Measurements from ENCODE around the gene TCEA2. TPM values are rescaled to one million over a fixed set of nuclear protein-coding genes. Genes with fewer than 3 reads are reported as not detected.
"Not testable (repeated sequence)": the region's sequence is repeated elsewhere in the genome, so short reads cannot be mapped to it uniquely, and the experiment has no call there.

TCEA2 gene
- total RNA-seq, 1 experiment from 2014 or later: 90.0 TPM

DNA sequence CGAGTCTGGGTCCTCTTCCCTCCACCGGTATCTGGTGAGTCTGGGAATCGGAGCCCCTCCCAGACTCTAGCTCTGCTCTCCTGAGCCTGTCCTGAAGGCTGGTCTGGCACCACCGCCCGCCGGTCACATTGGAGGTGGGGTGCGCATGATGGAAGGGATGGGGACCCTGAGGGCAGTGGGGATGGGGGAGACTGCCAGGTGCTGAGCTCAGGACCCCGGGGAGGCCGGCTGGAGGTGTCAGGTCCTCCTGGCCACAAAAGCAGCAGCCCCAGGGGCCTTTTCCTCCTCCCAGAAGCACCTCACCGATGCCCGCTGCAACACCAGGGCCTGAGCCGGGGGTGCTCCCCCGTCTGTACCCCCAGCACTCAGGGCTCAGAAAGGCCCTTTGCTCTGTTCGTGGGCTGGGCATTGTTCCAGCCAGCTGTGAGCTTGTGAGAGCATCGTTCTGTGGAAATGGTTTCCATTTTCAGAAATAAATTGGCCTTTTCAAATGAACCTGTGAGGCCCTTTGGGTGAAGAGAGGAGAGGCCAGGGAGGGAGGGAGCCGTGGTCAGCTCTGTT, 46.9 kb downstream of the TCEA2 start:
- DNase-seq (ENCODE audit: low read depth): no peak
- in situ Hi-C loops (cut with HindIII; ENCODE audit: low pct_unique_long_range_greater_than_20kb, low sequenced_read_pairs): no loop called here

- DNase-seq (ENCODE audit: low read depth): no peak
- in situ Hi-C loops (cut with HindIII; ENCODE audit: low pct_unique_long_range_greater_than_20kb, low sequenced_read_pairs): no loop called here
Measured at GRCh38 chr20:64110411-64111068, 47.5 kb downstream of the TCEA2 start.

DNA sequence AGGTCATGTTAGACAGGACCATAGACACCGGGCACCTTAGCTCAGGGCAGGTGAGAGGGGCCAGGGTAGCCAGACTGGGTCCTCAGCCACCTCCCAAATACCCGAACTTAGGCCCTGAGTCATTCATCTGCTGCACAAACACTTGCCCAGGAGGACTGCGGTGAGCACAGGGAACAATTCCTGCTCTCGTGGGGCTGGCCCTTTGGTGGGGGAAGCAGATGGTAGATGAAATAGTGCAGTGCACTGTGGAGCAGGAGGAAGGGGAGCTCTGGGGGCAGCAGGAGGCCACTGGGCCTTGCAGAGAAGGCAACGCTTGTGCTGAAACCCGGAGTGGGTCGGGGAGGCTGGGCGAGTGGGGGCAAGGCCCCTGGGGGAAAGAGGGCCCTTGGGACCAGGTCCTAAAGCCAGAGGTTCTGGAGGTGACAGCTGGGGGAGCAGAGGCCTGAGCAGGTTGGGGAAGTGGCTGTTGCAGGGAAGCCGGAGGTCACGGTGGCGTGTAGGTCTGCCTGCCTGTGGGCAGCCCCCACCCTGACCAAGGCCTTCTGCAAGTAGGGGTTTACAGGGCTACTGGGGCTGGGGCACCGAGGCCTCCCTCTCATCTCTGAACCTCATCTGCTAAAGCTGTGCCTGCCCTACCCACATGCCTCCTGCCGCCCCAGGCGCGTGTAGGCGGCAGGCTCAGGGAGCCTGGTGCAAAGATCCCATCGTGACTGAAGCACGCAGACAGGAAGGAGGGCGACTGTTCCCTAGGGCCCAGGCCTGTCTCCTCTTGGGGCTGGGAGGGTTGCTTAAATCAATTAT, 49.0 kb downstream of the TCEA2 start:
- DNase-seq (ENCODE audit: low read depth): no peak
- in situ Hi-C loops (cut with HindIII; ENCODE audit: low pct_unique_long_range_greater_than_20kb, low sequenced_read_pairs): no loop called here

DNA sequence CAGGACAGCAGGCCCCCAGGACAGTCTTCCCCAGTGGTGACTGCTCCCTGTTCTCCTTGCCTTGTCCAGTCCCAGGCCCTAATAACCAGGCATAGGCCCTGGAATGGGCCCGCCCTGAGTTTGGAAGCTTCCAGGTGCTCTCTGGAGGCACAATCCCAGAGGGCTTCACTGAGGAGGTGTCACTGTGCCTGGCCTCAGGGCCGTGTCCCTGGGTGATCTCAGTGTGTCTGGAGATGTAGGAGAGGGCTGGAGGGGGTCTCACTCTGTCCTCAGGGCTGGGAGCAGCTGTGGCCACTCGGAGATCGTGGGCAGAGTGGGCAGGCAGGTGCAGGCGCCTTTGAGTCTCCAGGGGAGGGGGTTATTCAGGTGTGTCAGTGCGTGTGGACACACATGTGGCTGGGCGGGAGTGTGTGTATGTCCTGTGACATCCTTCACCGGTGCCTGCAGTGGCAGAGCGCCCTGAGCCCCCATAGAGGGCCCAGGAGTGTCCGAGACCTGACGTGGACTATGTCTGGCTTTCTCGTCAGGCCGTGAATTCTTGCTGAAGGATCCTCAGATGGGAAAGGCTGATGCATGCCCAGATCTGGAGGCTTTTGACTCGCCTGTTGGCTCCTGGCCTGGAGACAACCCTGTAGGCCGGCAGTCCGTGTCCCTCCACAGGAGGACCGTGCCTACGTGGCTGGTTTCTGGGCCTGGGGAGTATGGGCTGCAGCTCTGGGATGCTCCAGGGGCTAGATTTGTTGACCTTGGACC, 49.9 kb downstream of the TCEA2 start:
- in situ Hi-C loops (cut with HindIII; ENCODE audit: low pct_unique_long_range_greater_than_20kb, low sequenced_read_pairs): no loop called here
- no peak for DNase-seq (ENCODE audit: low read depth)

- DNase-seq (ENCODE audit: low read depth): no peak
- in situ Hi-C loops (cut with HindIII; ENCODE audit: low pct_unique_long_range_greater_than_20kb, low sequenced_read_pairs): no loop called here
Measured at GRCh38 chr20:64113444-64113775, 50.4 kb downstream of the TCEA2 start.

GRCh38 chr20:64113796-64114355, 50.9 kb downstream of the TCEA2 start:
- in situ Hi-C loops (cut with HindIII; ENCODE audit: low pct_unique_long_range_greater_than_20kb, low sequenced_read_pairs): no loop called here
- no peak for DNase-seq (ENCODE audit: low read depth)

DNA sequence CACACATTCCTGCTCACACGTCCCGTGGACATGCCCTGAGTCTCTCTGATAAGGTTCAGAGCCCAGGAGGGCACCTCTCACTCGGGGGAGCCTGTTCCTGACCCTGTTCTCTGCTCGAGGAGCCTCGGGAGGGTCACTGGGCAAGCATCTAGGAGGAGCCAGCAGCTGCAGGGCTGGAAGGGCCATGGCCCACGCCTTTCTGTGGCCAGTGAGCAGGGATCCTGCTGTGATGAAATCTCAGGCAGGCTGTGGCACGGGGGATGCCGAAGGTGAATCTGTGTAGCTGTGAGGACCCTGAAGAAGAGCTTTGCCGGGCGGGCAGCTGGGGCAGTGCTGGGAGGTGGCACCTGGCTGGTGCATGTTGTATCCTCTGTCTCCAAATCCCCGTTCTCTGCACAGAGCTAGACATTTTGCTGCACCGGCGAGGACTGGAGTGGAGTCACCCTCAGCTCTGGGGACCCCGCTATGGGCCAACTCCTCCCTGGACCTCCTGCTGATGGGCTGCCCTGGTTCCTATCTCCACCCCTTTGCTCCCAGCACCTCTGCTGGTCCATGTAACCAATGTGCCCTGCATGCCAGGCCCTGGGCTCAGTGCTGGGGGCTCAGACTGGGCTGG, 51.5 kb downstream of the TCEA2 start:
- in situ Hi-C loops (cut with HindIII; ENCODE audit: low pct_unique_long_range_greater_than_20kb, low sequenced_read_pairs): no loop called here
- DNase-seq (ENCODE audit: low read depth): no peak

DNA sequence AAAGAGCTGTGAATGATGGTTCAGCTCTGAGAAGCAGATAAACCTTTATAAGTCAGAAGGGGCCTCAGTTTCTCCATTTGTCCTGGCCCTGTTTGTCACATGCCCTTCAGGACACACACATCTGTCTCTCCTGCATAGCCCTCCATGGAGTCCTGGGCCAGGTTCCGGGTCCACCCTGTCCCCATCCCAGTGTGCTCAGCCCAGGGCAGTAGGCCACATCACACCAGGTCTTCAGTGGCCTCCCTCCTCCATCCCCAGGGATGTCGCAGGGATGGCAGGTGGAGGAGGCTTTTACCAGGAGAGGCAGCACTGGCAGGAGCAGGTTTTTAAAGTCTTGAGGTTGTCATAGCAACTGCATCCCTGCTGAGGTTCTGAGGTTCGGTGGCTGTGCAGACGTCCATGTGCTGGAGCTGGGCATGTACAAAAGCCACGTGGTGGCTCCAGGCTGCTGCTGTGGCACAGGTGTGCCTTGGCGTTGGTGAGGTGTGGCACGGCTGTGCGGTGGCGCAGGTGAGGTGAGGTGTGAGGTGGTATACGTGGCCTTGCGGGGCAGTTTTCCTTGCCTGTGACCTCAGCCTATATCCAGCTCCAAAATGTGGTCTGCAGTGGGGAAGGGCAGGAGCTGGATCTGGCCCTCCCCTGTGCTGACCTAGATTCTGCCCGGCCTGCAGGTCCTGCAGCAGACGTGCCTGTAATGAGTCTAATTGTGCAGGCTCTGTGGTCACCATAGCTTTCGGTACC, 52.3 kb downstream of the TCEA2 start:
- DNase-seq (ENCODE audit: low read depth): no peak
- in situ Hi-C loops (cut with HindIII; ENCODE audit: low pct_unique_long_range_greater_than_20kb, low sequenced_read_pairs): no loop called here

DNA sequence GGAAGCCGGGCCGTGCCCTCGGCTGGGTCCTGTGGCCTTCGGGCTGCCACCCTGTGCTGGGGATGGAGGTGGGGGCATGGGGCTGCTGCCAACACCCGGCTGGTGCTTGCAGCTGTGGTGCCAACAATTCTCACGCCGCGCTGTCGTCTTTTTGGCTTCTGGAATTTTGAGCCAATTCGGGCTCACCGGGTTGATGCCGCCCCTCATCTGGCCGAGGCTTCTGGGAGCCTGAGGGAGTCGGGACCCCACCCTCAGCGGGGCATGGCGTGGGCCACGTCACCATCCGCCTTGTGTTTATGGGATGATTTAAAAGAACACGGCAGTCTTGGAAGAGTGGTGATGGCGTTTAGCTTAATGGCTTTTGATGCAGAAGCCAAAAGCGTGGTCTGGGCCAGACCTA, 53.0 kb downstream of the TCEA2 start:
- in situ Hi-C loops (cut with HindIII; ENCODE audit: low pct_unique_long_range_greater_than_20kb, low sequenced_read_pairs): no loop called here
- no peak for DNase-seq (ENCODE audit: low read depth)

DNA sequence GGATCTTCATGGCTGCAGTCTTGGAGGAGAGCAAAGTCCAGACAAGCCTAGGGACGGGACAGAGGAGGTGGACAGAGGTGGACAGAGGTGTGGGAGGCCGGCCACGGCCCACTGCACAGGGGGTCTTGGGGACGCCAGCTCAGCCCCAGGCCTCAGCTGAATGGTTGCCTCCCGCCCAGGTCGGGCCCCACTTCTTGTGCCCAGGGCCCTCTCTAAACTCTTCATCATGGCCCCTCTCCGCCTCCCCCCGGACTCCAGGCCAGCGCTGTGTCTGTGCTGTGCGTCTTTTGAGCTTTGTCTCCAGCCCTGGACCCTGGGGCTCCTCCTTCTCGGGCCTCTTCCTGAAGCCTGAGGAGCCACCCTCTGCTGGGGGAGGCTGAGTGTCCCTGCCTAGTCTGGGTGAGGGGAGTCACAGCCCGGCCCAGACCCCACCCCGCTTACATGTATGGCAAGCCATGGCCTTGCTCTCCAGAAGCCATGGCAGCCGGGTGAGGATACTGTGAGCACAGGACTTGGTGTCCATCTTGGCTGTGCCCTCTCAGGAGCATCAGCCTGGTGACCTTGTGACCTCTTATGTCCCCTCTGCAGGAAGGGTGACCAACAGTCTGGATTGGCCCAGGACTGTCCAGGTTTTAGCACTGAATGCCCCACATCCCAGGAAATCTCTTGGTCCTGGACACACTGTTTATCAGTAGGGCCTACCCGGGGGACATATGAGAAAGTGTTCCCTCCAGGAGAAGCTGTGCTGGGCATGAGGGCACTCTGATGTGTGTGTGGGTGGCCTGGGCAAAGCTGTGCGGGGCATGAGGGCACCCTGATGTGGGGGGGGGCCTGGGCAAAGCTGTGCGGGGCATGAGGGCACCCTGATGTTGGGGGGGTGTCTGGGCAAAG, 53.8 kb downstream of the TCEA2 start:
- in situ Hi-C loops (cut with HindIII; ENCODE audit: low pct_unique_long_range_greater_than_20kb, low sequenced_read_pairs): no loop called here
- no peak for DNase-seq (ENCODE audit: low read depth)

GRCh38 chr20:64117432-64117777, 54.4 kb downstream of the TCEA2 start:
- DNase-seq (ENCODE audit: low read depth); in situ Hi-C loops (cut with HindIII; ENCODE audit: low pct_unique_long_range_greater_than_20kb, low sequenced_read_pairs): not testable (repeated sequence)

DNA sequence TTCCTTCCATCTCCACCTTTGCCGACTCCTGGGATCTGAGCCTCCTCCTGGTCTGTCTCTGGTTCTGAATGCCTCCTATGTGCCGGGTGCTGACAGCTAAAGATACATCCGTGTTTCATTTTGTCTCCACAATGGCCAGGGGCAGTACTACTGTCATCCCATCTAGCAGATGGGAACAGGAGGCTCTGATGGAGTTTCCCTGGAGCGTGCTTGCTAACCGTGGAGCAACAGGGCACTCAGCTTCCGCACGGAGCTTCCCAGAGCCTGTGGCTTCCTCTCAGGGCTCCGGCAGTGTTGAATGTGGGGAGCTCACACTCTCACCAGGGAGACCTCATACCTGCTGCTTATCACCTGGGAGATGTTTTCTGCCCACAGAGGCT, 56.3 kb downstream of the TCEA2 start:
- in situ Hi-C loops (cut with HindIII; ENCODE audit: low pct_unique_long_range_greater_than_20kb, low sequenced_read_pairs): no loop called here
- no peak for DNase-seq (ENCODE audit: low read depth)

- in situ Hi-C loops (cut with HindIII; ENCODE audit: low pct_unique_long_range_greater_than_20kb, low sequenced_read_pairs): no loop called here
- DNase-seq (ENCODE audit: low read depth): no peak
Measured at GRCh38 chr20:64119681-64120341, 56.8 kb downstream of the TCEA2 start.

GRCh38 chr20:64121586-64121985, 58.6 kb downstream of the TCEA2 start:
- DNase-seq (ENCODE audit: low read depth): no peak
- in situ Hi-C loops (cut with HindIII; ENCODE audit: low pct_unique_long_range_greater_than_20kb, low sequenced_read_pairs): no loop called here
